GOT3 (cell line): Measurements from ENCODE around the gene WHRN.
A peak's percentile ranks its signal among the peaks of the same experiment; 100 is the strongest.

Experiments used
- DNase-seq: peaks from one replicate; lab custom pipeline; 2025; ENCODE audit warnings: mixed read lengths; lab: John Stamatoyannopoulos, UW

Gene WHRN

GRCh38 chr9:114491430-114492003 lies 13.8 kb downstream of the WHRN start:
- no peak for DNase-seq

GRCh38 chr9:114489928-114490327 lies 15.3 kb downstream of the WHRN start:
- no peak for DNase-seq

GRCh38 chr9:114488398-114489129 lies 16.7 kb downstream of the WHRN start:
- DNase-seq = no peak

- peak; percentile 3 for DNase-seq
Measured at GRCh38 chr9:114487607-114488300, 17.5 kb downstream of the WHRN start.

- no peak for DNase-seq
Measured at GRCh38 chr9:114486205-114486963, 18.9 kb downstream of the WHRN start.

- DNase-seq = no peak
Measured at GRCh38 chr9:114484854-114485443, 20.3 kb downstream of the WHRN start.

- DNase-seq = no peak
Measured at GRCh38 chr9:114484215-114484853, 20.9 kb downstream of the WHRN start.

GRCh38 chr9:114483499-114483898 lies 21.8 kb downstream of the WHRN start:
- no peak for DNase-seq

GRCh38 chr9:114482593-114482992 lies 22.7 kb downstream of the WHRN start:
- no peak for DNase-seq

GRCh38 chr9:114481789-114482188 lies 23.5 kb downstream of the WHRN start:
- no peak for DNase-seq

- DNase-seq = no peak
Measured at GRCh38 chr9:114480746-114481435, 24.4 kb downstream of the WHRN start.

GRCh38 chr9:114478871-114479270 lies 26.4 kb downstream of the WHRN start:
- DNase-seq = no peak

- DNase-seq = no peak
Measured at GRCh38 chr9:114478459-114478858, 26.8 kb downstream of the WHRN start.

GRCh38 chr9:114477642-114478041 lies 27.6 kb downstream of the WHRN start:
- DNase-seq = no peak

- DNase-seq = no peak
Measured at GRCh38 chr9:114476891-114477469, 28.3 kb downstream of the WHRN start.

- no peak for DNase-seq
Measured at GRCh38 chr9:114475412-114476135, 29.7 kb downstream of the WHRN start.

GRCh38 chr9:114474425-114474824 lies 30.8 kb downstream of the WHRN start:
- no peak for DNase-seq

GRCh38 chr9:114473447-114473801 lies 31.8 kb downstream of the WHRN start:
- DNase-seq = no peak

- DNase-seq = no peak
Measured at GRCh38 chr9:114472765-114473446, 32.4 kb downstream of the WHRN start.
